ENCODE results near the gene ALX4. TPM values are rescaled to one million over a fixed set of nuclear protein-coding genes. Genes with fewer than 3 reads are reported as not detected.

The ALX4 gene
- total RNA-seq, 1 donor from 2014 or later = not detected

DNA sequence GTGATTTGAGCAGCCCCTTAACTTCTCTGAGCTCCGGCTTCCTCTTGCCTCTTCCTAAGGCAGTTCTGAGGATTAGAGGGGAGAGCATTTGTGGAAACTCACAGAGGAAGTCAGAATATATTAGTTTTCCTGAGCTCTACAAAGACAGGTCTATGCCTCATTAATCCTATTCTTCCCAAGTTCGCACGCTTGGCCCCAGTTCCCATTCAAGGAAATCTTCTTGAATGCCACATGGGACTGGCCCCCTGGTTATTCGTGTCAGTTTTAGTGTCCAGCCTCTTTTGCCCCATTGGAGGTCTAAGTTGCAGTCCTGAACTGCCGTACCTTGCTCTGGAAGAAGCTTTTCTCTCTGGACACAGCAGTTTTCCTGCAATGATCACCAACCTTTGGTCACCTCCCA is 37.6 kb upstream of the ALX4 start:
- Histone ChIP-seq H3K9me3 (ENCODE audit: low read depth) (no peaks in the 10 kb centered on the region), H3K4me2 (no peak overlapping the region), H3F3A (ENCODE audit: low read depth) (no peaks in the 10 kb centered on the region), H3K27ac (no peak overlapping the region), H2AFZ (replicated peaks) (no peak overlapping the region), H3K4me1 (peaks cover 10% of the 10 kb centered on the region), H3K27me3 (no peaks in the 10 kb centered on the region), H4K20me1 (ENCODE audit: low read depth) (peaks cover 4% of the 10 kb centered on the region), H3K79me2 (ENCODE audit: low read depth) (no peaks in the 10 kb centered on the region), H3K36me3 (no peaks in the 10 kb centered on the region), H3K4me3 (no peak overlapping the region), H3K9ac (no peak overlapping the region)
- Mint-ChIP-seq H3K4me1 (peaks cover 31% of the 10 kb centered on the region), H3K4me3 (no peak overlapping the region), H3K36me3 (no peaks in the 10 kb centered on the region), H3K27ac (no peak overlapping the region), H3K27me3 (ENCODE audit: insufficient read depth, low read depth) (peaks cover 27% of the 10 kb centered on the region), H3K9me3 (no peaks in the 10 kb centered on the region)
- TF ChIP-seq EZH2 (IDR thresholded peaks at IDR 0.05) (no peak), EZH2phosphoT487 (IDR thresholded peaks at IDR 0.05) (no peak)
- DNase-seq (ENCODE audit: low spot score) = peak; percentile 40

DNA sequence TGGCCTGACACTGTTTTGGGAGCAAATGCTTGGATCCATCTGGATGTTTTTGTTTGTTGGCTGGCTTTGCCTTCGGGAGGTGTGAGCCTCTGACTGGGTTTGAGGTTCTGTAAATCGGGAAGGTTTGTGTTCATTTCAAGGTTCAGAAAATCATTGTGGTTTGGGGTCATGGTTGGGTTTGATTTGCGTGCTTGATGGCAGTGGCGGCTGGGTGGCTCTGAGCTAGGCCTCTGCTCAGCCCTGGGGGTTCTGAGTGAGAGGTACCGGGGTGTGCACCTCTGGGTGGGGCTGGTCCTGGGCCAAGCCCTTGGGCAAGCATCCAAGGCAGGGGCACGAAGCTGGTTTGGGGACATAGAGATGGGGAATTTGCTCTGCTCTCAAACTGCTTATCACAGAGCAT is 37.0 kb upstream of the ALX4 start:
- peak overlapping the region; percentile 3 for H3K4me3 Mint-ChIP-seq
- H3K27ac ChIP-seq = no peak overlapping the region
- H3K27me3 ChIP-seq = no peaks in the 10 kb centered on the region
- H3K36me3 ChIP-seq = no peaks in the 10 kb centered on the region
- no peaks in the 10 kb centered on the region for H3K79me2 ChIP-seq (ENCODE audit: low read depth)
- no peak overlapping the region for H3K4me3 ChIP-seq
- H3K27me3 Mint-ChIP-seq (ENCODE audit: insufficient read depth, low read depth) = peaks cover 24% of the 10 kb centered on the region
- H3K9me3 ChIP-seq (ENCODE audit: low read depth) = no peaks in the 10 kb centered on the region
- no peak for DNase-seq (ENCODE audit: low spot score)
- TF ChIP-seq EZH2phosphoT487 (IDR thresholded peaks at IDR 0.05) (no peak), EZH2 (IDR thresholded peaks at IDR 0.05) (no peak)
- TF ChIP-seq, protein P1, sequence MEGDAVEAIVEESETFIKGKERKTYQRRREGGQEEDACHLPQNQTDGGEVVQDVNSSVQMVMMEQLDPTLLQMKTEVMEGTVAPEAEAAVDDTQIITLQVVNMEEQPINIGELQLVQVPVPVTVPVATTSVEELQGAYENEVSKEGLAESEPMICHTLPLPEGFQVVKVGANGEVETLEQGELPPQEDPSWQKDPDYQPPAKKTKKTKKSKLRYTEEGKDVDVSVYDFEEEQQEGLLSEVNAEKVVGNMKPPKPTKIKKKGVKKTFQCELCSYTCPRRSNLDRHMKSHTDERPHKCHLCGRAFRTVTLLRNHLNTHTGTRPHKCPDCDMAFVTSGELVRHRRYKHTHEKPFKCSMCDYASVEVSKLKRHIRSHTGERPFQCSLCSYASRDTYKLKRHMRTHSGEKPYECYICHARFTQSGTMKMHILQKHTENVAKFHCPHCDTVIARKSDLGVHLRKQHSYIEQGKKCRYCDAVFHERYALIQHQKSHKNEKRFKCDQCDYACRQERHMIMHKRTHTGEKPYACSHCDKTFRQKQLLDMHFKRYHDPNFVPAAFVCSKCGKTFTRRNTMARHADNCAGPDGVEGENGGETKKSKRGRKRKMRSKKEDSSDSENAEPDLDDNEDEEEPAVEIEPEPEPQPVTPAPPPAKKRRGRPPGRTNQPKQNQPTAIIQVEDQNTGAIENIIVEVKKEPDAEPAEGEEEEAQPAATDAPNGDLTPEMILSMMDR (IDR thresholded peaks at IDR 0.05) = no peak
- H3K4me1 Mint-ChIP-seq = peaks cover 31% of the 10 kb centered on the region
- H3K27ac Mint-ChIP-seq = peak overlapping the region; percentile 11
- no peak overlapping the region for H3K4me2 ChIP-seq
- H3K4me1 ChIP-seq = peaks cover 10% of the 10 kb centered on the region
- H4K20me1 ChIP-seq (ENCODE audit: low read depth) = peaks cover 4% of the 10 kb centered on the region
- no peaks in the 10 kb centered on the region for H3K9me3 Mint-ChIP-seq
- no peaks in the 10 kb centered on the region for H3F3A ChIP-seq (ENCODE audit: low read depth)
- H2AFZ ChIP-seq (replicated peaks) = no peak overlapping the region
- H3K36me3 Mint-ChIP-seq = no peaks in the 10 kb centered on the region
- no peak overlapping the region for H3K9ac ChIP-seq

DNA sequence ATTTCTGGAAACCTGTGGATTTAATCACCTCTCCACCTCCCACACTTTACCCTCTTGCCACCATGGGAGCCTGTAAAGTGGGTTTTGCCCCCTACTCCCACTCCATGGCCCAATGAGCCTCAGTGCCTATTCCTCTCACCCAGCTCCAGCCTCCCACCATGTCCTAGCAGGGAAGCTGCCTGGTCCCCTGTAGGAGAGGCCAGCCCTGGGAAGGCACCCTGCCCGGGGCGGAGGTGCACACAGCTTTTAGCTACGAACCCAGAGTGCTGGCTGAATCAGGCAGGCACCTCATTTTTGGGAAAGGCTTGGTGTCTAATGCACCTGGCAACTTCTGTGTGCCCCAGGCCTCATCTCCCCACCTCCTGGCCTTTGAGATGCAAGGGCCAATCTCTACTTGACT is 35.8 kb upstream of the ALX4 start:
- peaks cover 4% of the 10 kb centered on the region for H4K20me1 ChIP-seq (ENCODE audit: low read depth)
- no peaks in the 10 kb centered on the region for H3K27me3 ChIP-seq
- Mint-ChIP-seq H3K36me3 (no peaks in the 10 kb centered on the region), H3K9me3 (no peaks in the 10 kb centered on the region), H3K27me3 (ENCODE audit: insufficient read depth, low read depth) (peaks cover 24% of the 10 kb centered on the region), H3K27ac (no peak overlapping the region), H3K4me1 (peaks cover 31% of the 10 kb centered on the region), H3K4me3 (no peak overlapping the region)
- H3K9me3 ChIP-seq (ENCODE audit: low read depth) = no peaks in the 10 kb centered on the region
- TF ChIP-seq EZH2 (IDR thresholded peaks at IDR 0.05) = no peak
- TF ChIP-seq, protein P1 (IDR thresholded peaks at IDR 0.05) = no peak
- H3K36me3 ChIP-seq = no peaks in the 10 kb centered on the region
- no peak overlapping the region for H2AFZ ChIP-seq (replicated peaks)
- H3F3A ChIP-seq (ENCODE audit: low read depth) = no peaks in the 10 kb centered on the region
- no peak for DNase-seq (ENCODE audit: low spot score)
- no peak overlapping the region for H3K27ac ChIP-seq
- peaks cover 10% of the 10 kb centered on the region for H3K4me1 ChIP-seq
- no peak overlapping the region for H3K4me2 ChIP-seq
- no peak overlapping the region for H3K4me3 ChIP-seq
- no peaks in the 10 kb centered on the region for H3K79me2 ChIP-seq (ENCODE audit: low read depth)
- H3K9ac ChIP-seq = no peak overlapping the region

DNA sequence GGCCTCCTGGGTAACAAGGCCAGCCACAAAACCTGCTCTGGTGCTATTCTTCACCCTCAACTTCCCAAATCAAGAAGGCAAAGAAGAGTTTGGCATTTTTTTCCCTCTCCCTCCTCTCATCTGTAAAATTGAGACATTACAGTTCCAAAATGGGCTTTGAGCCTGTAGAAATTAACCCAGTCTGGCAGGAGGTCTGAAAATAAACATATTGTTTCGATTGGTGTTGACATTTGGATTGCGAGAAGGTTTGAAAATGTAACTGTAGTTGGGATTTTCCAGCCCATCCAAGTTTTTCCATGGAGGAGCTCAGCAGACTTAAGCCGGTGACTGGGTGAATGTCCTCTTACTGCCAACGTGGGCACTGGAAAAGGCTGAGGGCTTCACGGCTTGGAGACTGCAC is 35.0 kb upstream of the ALX4 start:
- peaks cover 31% of the 10 kb centered on the region for H3K4me1 Mint-ChIP-seq
- no peak overlapping the region for H3K9ac ChIP-seq
- TF ChIP-seq EZH2 (IDR thresholded peaks at IDR 0.05) (no peak), EZH2phosphoT487 (IDR thresholded peaks at IDR 0.05) (no peak)
- TF ChIP-seq, protein P1 (IDR thresholded peaks at IDR 0.05) = no peak
- H3K4me3 ChIP-seq = no peak overlapping the region
- H3K27ac Mint-ChIP-seq = no peak overlapping the region
- H3K36me3 ChIP-seq = no peaks in the 10 kb centered on the region
- DNase-seq (ENCODE audit: low spot score) = no peak
- no peaks in the 10 kb centered on the region for H3K27me3 ChIP-seq
- no peak overlapping the region for H3K4me3 Mint-ChIP-seq
- H3F3A ChIP-seq (ENCODE audit: low read depth) = no peaks in the 10 kb centered on the region
- no peak overlapping the region for H3K4me2 ChIP-seq
- H3K4me1 ChIP-seq = peaks cover 10% of the 10 kb centered on the region
- no peak overlapping the region for H2AFZ ChIP-seq (replicated peaks)
- no peaks in the 10 kb centered on the region for H3K9me3 ChIP-seq (ENCODE audit: low read depth)
- no peaks in the 10 kb centered on the region for H3K79me2 ChIP-seq (ENCODE audit: low read depth)
- H3K27me3 Mint-ChIP-seq (ENCODE audit: insufficient read depth, low read depth) = peaks cover 24% of the 10 kb centered on the region
- H4K20me1 ChIP-seq (ENCODE audit: low read depth) = peaks cover 4% of the 10 kb centered on the region
- no peaks in the 10 kb centered on the region for H3K36me3 Mint-ChIP-seq
- no peaks in the 10 kb centered on the region for H3K9me3 Mint-ChIP-seq
- no peak overlapping the region for H3K27ac ChIP-seq

Measured in neural progenitor cell (in vitro differentiated cells).